NCI-H1436 treated with DMSO at 0.1 percent for 48 hours (cell line): ENCODE data around the gene PRKAB2.
"Not testable (repeated sequence)": the region's sequence is repeated elsewhere in the genome, so short reads cannot be mapped to it uniquely, and the experiment has no call there.

Source experiments
- DNase-seq: peaks from one replicate; lab custom pipeline; 2025; lab: John Stamatoyannopoulos, UW

PRKAB2 gene

DNA sequence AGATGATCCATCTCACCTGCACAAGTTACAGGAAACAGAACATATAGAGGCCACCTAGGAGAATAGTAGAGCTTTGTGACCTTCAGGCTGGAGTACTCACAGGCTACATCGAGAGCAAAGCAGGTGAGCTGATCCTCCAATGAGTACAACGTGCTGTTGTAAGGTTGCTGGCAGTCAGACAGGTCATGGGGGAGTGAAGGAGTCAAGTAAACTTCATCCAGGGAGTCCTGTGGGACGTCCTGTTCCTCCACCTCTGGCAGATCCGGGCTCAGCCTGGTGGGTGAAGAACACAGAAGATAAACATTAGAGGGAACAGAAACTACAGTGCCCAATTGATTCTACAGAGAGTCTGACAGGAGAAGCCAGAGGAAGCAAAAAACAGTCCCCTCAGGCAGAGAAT lies 62.5 kb downstream of the PRKAB2 start:
- DNase-seq = no peak

DNA sequence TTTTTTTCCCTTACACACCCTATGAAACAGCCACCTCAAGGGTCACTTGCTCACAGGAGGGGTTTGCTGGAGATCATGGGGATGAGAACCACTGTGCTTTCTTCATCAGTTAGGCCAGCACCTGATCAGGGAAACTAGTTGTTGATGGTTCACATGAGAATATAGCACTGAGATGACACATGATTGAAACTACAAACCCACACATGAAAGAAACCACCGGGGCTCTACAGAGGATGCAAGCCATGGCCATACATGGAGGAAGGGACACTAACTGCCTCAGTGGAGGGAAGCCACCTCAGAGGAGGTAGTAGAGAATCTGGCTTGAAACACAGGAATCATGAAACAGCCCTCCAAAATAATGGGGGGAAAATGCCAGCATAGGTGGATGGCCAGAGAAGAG lies 63.2 kb downstream of the PRKAB2 start:
- no peak for DNase-seq

DNA sequence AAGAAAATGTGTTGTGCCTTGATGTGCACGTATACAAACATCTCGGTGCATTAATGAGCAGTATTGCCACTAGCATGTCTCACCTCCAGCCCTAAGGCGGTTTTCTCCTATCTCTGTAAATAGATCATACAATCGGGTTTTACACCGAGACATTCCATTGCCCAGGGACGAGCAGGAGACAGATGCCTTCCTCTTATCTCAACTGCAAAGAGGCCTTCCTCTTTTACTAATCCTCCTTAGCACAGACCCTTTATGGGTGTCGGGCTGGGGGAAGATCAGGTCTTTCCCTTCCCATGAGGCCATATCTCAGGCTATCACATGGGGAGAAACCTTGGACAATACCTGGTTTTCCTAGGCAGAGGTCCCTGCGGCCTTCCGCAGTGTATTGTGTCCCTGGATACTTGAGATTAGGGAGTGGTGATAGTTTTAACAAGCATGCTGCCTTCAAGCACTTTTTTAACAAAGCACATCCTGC lies 65.8 kb downstream of the PRKAB2 start:
- not testable (repeated sequence) for DNase-seq

DNA sequence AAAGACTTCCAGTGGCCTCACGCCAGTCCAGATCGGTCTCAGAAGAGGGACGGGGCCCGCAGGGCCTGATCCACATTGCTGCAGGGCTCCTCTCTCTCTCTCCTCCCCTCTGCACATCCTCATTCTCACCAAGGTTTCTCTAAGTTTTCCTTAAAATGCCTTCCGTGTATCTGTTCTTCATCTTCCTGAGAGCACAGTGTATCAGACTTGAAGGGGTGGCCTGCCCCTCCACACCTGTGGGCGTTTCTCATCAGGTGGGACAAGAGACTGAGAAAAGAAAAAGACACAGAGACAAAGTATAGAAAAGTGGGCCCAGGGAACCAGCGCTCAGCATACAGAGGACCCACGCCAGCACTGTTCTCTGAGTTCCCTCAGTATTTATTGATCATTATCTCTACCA lies 66.4 kb downstream of the PRKAB2 start:
- DNase-seq = no peak
